COR-L47 (cell line): ENCODE data around the gene TNPO1.
"Not testable (repeated sequence)": the region's sequence is repeated elsewhere in the genome, so short reads cannot be mapped to it uniquely, and the experiment has no call there.

ENCODE experiments used
- DNase-seq: peaks from one replicate; lab custom pipeline; 2025; lab: John Stamatoyannopoulos, UW

Gene TNPO1

DNA sequence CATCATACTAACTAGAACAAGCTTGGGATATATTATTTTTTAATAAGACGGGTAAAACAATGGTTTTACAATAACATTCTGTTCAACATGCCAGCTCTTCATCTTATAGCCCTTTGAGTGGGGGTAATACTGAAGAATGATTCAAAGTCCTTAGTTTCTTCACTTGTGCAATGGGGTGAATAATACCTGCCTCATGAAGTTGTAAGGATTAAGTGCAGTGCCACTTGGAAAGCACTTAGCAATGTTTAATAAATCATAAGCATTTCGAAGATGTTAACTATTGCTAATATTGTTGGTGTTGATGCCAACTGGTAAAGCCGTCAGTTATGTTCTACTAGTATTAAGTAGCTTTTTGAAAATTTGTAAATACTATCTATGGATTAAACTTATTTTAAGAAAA is 38.0 kb downstream of the TNPO1 start:
- DNase-seq: no peak

DNA sequence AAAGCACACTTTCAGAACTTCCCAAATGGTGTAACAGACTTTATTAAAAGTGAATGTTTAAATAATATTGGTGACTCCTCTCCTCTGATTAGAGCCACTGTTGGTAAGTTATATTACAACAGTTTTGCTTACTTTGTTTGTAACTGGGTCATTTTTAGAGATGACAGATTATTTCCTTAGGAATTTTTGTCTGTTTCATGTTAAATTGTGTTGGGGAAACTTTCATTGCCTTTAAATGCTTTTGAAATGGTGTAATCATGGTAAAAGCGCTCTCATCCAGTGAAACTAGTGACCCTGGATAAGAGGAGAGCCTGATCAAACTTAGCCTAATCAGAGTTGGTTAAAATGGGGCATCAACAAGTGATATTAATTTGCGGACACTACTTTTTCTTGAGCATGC is 39.4 kb downstream of the TNPO1 start:
- no peak for DNase-seq

DNA sequence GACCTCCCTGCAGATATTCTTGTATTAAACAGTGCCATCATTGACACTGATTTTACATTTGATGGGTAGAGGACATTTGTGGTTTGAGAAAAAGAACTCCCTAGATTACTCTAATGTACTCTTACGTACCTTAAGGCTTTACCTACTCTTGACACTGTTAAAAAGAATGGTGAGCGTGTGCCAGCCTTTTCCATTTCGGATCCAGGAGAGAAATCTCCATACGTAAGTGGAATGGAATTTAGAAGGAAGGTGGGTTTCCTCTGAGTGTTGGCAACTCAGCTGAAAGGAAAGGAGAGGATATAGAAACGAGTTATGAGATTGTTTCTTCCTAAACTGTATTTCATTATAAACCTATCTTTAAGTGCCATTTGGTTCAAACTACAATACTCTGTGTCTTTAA is 40.9 kb downstream of the TNPO1 start:
- no peak for DNase-seq

DNA sequence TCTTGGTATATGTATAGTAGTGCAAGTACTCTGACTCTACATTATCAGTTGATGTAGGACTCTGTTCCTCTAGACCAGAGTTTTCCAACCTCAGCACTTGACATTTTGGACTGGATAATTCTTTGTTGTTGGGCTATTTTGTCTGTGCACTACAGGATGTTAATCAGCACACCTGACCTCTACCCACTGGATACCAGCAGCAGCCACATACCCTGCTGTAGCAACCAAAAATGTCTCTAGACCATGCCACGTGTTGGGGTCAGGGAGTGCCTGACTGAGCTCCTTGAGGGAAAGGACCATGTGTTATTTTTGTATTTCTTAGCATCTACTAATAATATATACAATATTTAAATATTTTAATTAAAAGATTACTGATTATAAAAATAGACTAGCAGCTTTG is 42.7 kb downstream of the TNPO1 start:
- DNase-seq: no peak

DNA sequence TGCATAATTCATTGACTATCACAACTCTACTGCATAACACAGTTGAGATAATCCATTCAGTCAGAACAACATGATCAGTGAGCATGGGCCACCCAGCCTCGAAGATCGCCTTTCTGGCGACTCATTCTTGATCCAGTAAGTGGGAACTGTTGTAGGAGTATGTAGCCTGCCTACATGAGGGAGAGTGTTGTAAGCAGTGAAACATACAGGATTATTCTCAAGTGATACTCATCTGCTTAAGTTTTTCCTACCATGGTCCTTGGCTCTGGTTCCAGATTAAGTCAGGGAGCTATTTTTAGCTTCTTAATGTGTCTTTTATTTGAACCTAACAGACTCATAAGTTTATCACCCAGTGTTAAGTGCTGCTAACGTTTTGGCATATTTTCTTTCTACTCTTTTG is 44.0 kb downstream of the TNPO1 start:
- no peak for DNase-seq

DNA sequence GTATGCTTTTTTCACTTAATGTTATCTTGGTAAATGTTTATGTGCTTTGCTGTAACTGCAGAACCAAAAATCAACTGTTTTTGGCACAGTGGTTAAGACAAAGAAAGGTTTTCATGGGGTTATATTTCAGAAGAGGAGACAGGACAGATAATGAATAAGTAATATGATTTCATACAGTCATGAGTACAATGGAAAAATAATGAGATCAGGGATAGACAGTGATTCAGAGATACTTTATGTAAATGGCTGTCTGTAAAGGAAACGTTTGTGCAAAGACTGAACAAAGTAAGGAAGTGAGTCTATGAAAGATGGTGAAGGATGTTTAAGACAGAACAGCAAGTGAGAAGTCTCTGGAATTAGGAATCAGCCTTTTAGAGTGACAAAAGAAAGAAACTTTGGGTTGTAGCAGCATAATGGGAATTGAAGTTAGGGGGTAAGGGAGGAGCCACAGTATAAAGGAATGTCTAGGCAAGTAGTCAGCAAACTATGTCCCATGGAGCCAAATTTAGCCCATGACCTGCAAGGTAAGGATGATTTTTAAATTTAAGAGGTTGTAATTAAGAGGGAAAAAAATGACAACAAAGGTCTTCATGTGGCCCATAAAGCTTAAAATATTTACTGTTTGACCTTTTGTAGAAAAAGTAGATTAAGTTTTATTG is 55.0 kb downstream of the TNPO1 start:
- no peak for DNase-seq

DNA sequence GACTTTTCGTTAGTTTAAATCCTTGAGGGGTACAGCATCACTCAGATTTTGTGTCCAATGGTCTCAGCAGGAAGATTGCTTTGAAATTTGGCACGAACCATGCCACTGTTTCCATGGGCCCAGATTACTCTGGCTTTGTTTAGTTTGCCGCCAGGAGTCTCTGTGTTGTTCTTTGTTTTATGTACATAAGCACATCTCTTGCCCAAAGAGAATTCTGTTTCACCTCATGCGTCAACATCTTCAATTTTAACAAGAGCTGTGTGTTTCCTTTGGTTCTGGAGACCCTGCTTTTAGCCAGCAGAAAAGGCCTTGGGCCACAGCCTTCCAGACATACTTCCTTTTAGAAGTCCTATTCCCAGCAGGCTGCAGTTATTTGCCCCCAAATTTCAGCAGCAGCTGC is 62.4 kb downstream of the TNPO1 start:
- peak; percentile 88 for DNase-seq

DNA sequence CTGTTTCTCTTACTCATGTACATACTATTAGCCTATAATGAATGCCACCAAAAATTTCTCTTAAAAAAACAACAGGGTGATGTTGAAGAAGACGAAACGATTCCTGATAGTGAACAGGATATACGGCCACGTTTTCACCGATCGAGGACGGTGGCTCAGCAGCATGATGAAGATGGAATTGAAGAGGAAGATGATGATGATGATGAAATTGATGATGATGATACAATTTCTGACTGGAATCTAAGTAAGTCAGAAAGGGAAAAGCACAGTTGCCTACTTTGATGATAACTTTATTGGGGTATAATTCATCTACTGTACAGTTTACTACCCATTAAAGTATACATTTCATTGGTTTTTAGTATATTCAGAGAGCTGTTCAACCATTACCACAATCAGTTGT is 66.5 kb downstream of the TNPO1 start:
- DNase-seq: no peak

DNA sequence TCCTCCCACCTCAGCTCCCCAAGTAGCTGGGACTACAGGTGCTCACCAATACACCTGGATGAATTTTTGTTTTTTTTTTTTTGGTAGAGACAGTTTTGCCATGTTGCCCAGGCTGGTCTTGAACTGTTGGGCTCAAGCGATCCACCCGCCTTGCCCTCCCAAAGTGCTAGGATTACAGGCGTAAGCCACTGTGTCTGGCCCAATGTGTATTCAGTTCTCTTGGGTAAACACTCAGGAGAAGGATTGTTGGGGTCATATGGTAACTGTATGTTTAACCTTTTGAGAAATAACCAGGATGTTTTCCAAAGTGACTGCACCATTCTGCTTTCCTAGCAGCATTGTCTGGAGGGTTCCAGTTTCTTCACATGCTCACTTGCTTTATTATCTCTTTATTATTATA is 67.4 kb downstream of the TNPO1 start:
- no peak for DNase-seq

DNA sequence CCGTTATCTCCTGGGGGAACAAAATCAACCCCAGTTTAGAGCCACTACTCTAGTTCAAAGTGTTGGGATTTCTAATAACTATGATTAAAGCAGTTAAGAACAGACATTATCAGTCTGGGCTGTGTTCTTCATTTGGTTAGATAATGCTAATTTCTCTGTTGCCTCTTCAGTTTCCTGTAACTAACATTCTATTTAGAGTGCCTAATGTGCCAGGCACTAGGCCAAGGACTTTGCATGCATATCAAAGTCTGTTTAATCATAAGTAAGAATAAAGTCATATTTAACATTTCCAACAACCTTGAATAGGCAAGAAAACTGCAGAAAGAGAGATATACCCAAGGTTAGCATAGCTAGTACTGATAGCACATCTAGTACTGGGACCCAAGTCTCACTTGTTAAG is 68.4 kb downstream of the TNPO1 start:
- DNase-seq: no peak

DNA sequence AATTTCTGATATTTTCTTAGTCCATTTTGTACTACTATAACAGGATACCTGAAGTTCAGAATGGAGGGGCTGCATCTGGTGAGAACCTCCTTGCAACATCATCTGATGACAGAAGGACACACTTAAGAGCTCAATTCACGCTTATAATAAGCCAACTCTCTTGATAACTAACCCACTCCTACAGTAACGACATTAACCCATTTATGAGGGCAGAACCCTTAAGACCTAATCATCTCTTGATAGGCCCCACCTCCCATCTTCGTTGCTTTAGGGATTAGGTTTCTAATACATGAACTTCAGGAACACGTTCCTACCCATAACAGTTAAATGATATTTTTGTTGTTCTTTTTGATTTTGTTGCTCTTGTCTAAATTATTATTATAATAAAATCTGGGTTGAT is 69.4 kb downstream of the TNPO1 start:
- no peak for DNase-seq

DNA sequence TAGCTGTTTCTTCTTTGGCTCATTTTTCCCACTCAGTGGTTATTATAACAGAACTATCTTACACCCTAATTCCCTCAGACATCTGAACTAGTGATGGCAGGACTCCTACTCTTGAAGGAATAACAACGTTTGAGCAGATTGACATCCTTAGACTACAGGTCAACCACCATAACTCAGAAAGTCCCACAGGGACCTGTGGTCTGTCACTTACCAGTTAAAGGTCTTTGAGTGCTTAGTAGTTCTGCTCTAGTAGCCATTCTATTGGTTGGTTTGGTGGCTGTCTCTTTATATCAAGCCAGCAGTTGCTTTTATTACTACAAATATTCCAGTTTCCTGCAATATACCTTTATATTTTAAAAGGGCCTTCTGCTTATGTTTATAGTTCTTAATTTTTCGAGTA is 72.1 kb downstream of the TNPO1 start:
- no peak for DNase-seq

DNA sequence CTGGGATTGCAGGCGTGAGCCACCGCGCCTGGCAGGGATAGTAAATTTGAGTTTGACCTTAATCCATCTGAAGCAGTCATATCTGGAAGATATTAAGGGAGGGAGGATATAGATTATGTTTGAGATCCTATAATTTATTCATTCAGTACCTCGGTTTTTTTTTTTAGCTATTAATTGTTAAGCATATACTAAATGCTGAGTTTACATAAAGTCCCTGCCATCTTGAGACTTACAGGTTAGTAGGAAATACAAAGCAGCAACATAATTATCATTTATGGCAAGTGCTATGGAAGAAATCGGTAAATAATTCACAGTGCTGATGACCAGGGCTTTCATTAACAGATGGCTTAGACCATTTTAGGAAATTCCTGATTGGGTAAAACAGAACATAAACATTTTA is 72.9 kb downstream of the TNPO1 start:
- no peak for DNase-seq

DNA sequence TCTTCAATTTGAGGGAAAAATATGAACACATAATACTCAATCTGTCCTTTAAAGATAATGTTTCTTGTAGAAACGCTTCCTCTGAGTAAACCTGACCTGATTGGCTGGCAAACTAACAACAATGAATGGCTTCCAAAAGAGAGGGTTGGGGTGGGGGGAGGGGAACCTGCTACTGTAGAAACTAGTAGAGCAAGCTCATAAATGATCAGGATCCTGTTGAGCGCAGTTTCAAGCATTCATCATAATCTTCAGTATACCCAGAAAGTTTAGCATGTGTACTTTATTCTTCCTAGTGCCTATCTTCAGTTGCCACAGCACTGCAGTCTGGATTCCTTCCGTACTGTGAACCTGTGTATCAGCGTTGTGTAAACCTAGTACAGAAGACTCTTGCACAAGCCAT is 76.4 kb downstream of the TNPO1 start:
- DNase-seq: no peak

DNA sequence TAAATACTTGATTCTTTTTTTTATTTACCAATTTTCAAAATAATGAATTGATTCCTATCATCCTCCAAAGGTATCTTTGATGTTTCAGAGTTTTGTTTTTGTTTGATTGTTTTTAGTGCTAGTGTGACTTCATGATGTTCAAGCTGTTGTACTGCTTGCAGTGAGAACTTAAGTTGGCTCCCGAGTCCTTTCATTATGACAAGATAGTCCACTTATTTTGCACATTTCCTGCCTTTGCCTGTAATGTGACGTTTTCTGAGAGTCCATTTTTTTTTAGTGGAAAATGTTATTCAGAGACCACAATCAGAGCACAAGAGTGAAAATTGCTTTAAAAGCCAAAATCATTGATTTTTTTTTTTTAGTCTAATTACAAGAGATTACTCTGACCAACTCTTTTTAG is 79.3 kb downstream of the TNPO1 start:
- DNase-seq: no peak

DNA sequence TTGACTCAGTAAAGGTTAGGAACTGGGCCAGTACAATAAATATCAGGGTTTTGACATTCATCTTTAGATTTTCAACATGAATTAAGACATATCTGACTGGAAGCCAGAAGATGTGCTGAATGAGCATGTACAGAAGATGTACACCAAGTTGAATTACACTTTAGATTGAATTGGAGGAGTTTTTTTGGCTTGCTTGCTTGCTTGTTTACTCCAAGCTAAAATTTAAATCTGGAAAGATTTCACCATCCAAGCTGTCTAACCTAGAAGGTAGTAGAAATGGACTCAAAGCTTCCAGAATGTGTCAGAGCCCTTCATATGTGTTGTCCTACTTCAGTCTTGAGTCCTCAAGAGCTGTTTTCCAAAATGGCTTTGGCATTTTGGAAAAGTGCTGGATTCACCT is 90.3 kb downstream of the TNPO1 start:
- no peak for DNase-seq

DNA sequence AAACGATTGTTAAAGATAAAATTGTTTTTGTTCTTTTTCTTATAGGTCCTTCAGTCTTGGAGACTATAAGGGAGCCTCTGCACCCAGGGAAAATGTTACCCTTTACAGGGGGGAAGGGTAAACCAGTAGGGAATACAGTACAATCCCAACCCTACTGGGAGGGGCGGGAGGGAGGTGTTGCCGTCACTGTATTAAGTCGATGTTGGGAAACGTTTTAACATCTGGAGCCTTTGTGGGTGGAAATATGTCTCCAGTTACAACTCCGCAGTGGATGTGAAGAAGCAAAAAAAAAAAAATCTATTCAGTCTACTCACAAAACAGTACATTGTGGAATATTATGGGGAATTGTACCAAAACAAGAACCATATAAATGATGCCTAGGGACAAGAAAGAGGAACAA is 92.2 kb downstream of the TNPO1 start:
- DNase-seq: no peak

DNA sequence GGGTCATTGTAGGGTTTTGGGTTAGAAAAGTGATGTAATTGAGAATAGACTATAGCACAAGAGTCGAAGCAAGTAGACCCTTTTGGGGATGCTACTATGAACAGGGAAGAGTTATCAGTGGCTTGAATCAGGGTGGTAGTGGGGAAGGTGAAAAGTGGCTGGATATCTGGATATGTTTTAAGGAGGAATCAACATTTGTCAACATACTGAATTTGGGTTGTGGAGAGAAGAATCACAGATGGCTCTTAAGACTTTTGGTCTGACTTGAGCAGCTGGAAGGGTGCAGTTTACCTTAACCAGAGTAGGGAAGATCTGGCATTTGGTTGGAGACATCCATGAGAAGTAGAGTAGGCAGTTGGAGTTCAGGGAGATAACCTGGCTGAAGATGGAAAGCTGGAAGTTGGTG is 100.9 kb downstream of the TNPO1 start:
- no peak for DNase-seq

DNA sequence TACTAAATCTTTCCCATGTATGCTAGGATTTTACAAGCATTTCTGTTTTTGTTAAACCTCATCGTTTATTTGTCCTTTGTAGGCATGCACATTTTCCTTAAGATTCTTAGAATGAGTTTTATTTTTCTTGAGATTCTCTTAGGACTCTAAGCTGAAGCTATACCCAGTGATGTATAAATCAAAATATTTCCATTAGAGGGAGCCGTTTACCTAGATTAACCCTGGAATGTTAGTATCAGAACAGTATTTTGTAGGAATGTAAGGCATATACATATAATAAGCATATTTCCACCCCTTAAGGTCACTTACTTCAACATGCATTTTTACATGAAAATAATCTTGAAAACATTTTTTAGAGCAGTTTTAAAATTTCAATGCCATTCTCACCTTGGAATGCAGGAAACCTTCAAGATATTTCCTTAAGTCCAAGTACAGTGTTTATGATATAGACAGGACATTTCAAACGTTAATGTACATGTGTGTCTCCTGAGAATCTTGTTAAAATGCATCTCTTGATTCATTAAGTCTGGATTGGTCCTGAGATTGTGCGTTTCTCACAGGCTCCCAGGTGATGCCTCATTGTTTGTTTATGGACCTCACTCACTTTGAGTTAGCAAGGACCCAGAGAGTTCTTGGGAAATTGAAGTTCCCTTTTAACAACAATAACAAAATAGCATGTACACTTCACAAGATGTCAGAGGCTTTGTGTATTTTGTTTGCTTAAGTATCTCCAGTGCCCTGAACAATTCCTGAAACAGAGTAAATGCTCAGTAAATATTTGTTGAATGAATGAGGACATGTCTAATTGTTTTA is 104.4 kb downstream of the TNPO1 start:
- no peak for DNase-seq

DNA sequence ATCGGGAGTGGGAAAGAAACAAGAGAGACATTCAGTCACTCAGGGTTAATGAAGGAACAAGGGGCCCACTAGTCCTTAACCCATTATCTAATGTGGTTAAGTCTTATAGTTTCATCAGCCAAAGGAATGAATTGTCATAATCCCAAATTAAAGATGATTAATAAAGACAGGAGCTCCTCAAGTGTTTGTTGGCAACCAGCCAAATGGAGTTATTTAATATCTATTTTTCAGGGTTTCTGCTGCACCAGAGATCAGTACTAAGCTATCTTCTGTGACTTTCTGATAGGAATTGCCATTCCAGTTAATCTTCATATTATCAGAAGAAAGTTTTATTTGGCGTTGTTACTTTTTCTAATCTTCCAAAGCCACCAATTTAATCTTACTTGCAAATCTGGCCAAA is 105.4 kb downstream of the TNPO1 start:
- no peak for DNase-seq

DNA sequence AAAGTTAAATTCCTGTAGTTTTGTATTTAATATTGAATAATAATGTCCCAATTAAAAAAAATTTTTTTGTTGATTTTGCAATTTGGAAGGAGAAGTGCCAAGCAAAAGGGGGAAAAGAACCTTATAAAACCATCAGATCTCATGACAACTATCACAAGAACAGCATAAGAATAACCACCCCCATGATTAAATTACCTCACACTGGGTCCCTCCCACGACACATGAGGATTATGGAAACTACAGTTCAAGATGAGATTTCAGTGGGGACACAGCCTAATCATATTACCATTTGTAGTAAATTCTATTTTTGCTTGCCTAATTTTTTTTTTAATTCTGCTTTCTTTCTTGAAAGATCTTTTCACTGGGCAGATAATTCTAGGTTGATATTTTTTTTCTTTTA is 106.0 kb downstream of the TNPO1 start:
- no peak for DNase-seq

DNA sequence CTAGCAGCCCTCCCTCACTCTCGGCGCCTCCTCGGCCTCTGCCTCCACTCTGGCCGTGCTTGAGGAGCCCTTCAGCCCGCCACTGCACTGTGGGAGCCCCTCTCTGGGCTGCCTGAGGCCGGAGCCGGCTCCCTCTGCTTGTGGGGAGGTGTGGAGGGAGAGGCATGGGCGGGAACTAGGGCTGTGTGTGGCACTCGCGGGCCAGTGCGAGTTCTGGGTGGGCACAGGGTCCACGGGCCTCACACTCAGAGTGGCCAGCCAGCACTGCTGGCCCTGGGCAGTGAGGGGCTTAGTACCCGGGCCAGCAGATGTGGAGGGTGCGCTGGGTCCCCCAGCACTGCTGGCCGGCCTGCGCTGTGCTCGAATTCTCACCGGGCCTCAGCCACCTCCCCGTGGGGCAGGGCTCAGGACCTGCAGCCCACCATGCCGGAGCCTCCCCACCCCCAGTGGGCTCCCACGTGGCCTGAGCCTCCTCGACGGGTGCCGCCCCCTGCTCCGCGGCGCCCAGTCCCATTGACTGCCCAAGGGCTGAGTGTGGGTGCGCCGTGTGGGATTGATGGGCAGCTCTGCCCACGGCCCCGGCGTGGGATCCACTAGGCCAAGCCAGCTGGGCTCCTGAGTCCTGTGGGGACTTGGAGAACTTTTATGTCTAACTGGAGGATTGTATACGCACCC is 109.0 kb downstream of the TNPO1 start:
- DNase-seq: no peak

DNA sequence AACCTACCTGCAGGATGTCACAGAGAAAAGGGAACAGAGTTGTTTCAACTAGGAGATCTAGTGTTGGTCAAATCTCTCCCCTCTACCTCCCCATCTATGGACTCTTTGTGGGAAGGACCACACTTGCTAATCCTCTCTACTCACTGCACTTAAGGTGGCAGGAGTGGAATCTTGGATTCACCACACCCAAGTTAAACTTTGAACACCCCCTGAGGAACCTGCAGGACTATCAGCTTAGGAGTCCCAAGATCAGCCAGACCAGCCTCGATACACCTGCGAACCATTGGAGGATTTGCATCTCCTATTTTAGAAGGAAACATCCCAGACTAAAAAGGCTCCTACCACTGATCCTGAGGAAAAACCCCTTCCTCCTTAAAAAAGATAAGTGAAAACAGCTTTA is 116.2 kb downstream of the TNPO1 start:
- DNase-seq: not testable (repeated sequence)
